Endodermal cell (in vitro differentiated cells): ENCODE results near the gene DLX4. TPM values are rescaled to one million over a fixed set of nuclear protein-coding genes. Genes with fewer than 3 reads are reported as not detected.
A peak's percentile ranks its signal among the peaks of the same experiment; 100 is the strongest.

Experiments used
- DNase-seq: peaks from one replicate; pipeline ENCODE4 v3.0.0-alpha.2; 2017
- H3K27ac ChIP-seq: 2 replicates; pipeline ENCODE4 v1.5.1; 2013; ENCODE audit warnings: mild to moderate bottlenecking, low read depth, low read length, moderate library complexity
- H3K27me3 ChIP-seq: 2 replicates; pipeline ENCODE4 v1.6.1; 2013; ENCODE audit warnings: mild to moderate bottlenecking, low read length, moderate library complexity; ENCODE audit not compliant: insufficient read depth, control insufficient read depth, poor library complexity, severe bottlenecking
- H3K36me3 ChIP-seq: 2 replicates; pipeline ENCODE4 v1.7.0; 2013; ENCODE audit warnings: mild to moderate bottlenecking, low read length, moderate library complexity; ENCODE audit not compliant: control insufficient read depth, insufficient read depth
- H3K4me1 ChIP-seq: one replicate; pipeline ENCODE4 v1.7.0; 2013; ENCODE audit warnings: low read length; ENCODE audit not compliant: control insufficient read depth, insufficient read depth
- H3K4me3 ChIP-seq: 2 replicates; pipeline ENCODE4 v1.5.1; 2013; ENCODE audit warnings: mild to moderate bottlenecking, low read length, moderate library complexity
- H3K9ac ChIP-seq: 2 replicates; pipeline ENCODE4 v1.6.1; 2013; ENCODE audit warnings: mild to moderate bottlenecking, low read length, moderate library complexity; ENCODE audit not compliant: poor library complexity, severe bottlenecking; ENCODE audit errors: extremely low read depth
- H3K9me3 ChIP-seq: 2 replicates; pipeline ENCODE4 v1.6.1; 2013; ENCODE audit warnings: mild to moderate bottlenecking, low read length, moderate library complexity; ENCODE audit not compliant: control insufficient read depth
- H3K27ac Mint-ChIP-seq: 2 replicates; pipeline ENCODE4 v1.8.0; 2020; ENCODE audit warnings: mixed read lengths
- H3K27me3 Mint-ChIP-seq: 2 replicates; pipeline ENCODE4 v1.8.0; 2021; ENCODE audit warnings: mild to moderate bottlenecking, mixed read lengths; ENCODE audit not compliant: insufficient read depth
- H3K36me3 Mint-ChIP-seq: 2 replicates; pipeline ENCODE4 v1.8.0; 2020; ENCODE audit warnings: low read depth, mixed read lengths
- H3K4me1 Mint-ChIP-seq: 2 replicates; pipeline ENCODE4 v1.8.0; 2020; ENCODE audit warnings: mixed read lengths
- H3K4me3 Mint-ChIP-seq: 2 replicates; pipeline ENCODE4 v1.8.0; 2020; ENCODE audit warnings: mild to moderate bottlenecking, moderate library complexity, mixed read lengths
- H3K9me3 Mint-ChIP-seq: 2 replicates; pipeline ENCODE4 v1.8.0; 2020; ENCODE audit warnings: mild to moderate bottlenecking, mixed read lengths
- CTCF ChIP-seq: fragments of 200-600 bp; sonication (generic); conservative IDR thresholded peaks from 2 replicates; pipeline ENCODE4 v1.5.0; 2021; ENCODE audit warnings: antibody characterized with exemption, mild to moderate bottlenecking
- WGBS, 2 experiments: methylation state at CpG; one replicate each; pipeline versions ENCODE4 v1.1.5 to v1.1.7; 2013; ENCODE audit warnings: missing lambda C conversion rate in 2 of 2, mixed read lengths in 1 of 2; ENCODE audit not compliant: insufficient coverage in 1 of 2, insufficient read length in 1 of 2; 5-methylcytosine and 5-hydroxymethylcytosine counted together
- total RNA-seq, 2 donors: library from RNA; stranded (reverse); fragmentation: NEBNext Ultra II Directional in 1 of 2; extraction: Animal tissue kit (Norgen Biotek cat#: 25700) in 1 of 2; gene quantifications; 2 replicates in 1 of 2; 3 replicates in 1 of 2; pipeline ENCODE4 v1.2.1, GENCODE V29; 2021

Gene DLX4
- total RNA-seq, 2 donors from 2014 or later: 1.6 to 2.1 TPM

DNA sequence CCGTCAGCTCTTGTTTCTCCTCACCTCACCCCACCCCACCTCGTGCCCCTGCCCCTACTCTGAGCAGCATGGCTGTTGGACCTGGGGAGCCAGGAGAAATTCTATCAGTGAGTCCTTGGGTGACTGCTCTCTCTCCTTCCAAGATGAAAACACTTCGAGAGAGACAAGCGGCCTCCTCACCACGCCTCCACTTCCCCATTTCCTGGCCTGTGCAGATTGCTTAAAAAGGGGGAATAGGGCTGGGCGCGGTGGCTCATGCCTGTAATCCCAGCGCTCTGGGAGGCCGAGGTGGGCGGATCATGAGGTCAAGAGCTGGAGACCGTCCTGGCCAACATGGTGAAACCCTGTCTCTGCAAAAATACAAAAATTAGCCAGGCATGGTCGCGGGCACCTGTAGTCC is 9.5 kb downstream of the DLX4 start:
- Mint-ChIP-seq H3K27me3 (peaks cover 91% of the 10 kb centered on the region), H3K36me3 (no peaks in the 10 kb centered on the region), H3K4me3 (no peak overlapping the region), H3K4me1 (peaks cover 18% of the 10 kb centered on the region), H3K9me3 (no peaks in the 10 kb centered on the region), H3K27ac (no peak overlapping the region)
- Histone ChIP-seq H3K9ac (no peak overlapping the region), H3K27ac (no peak overlapping the region), H3K36me3 (no peaks in the 10 kb centered on the region), H3K4me1 (no peaks in the 10 kb centered on the region), H3K27me3 (peaks cover 55% of the 10 kb centered on the region), H3K9me3 (no peaks in the 10 kb centered on the region), H3K4me3 (no peak overlapping the region)
- WGBS, 2 experiments: 80 to 85% methylated on average over 8 to 12 of the region's 13 CpGs
- DNase-seq: no peak
- no peak for TF ChIP-seq CTCF

DNA sequence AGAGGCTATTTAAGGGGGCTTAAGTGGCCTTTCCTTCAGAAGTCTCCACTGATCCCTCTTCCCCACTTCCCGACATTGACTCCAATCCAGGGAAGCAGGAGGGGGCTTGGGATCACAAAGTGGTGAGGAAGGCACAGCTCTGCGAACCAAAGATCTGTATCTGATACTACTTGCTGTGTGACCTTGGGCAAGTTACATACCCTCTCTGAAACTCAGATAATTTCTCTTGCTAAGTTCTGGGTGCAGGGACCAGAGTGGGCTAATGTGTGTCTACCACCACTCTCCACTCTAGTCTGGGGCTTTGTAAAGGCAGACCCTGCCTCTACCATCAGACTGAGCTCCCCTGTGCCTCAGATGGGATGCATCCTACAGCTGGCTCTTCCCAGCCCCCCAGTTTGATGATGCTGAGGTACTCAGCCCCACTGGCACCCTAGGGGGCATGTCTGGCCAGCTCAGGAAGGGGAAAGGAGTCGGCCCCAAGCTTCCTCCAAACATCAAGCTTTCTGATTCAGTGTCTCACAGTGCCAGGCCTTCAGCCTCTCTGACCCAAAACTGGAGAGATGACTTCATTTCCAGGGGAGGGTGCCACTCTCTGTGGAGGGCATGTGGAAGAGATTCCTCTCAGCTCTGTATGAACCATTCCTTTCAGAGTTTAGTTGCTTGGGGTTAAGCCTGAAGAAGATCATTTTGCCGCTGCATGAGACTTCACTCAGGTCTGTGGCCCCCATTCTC is 10.9 kb downstream of the DLX4 start:
- no peak overlapping the region for H3K4me3 ChIP-seq
- H3K9me3 ChIP-seq: no peaks in the 10 kb centered on the region
- WGBS, 2 experiments: 85 to 88% methylated on average over 3 to 4 of the region's 4 CpGs
- H3K27me3 ChIP-seq: peaks cover 41% of the 10 kb centered on the region
- no peaks in the 10 kb centered on the region for H3K9me3 Mint-ChIP-seq
- no peak overlapping the region for H3K4me3 Mint-ChIP-seq
- DNase-seq: no peak
- no peaks in the 10 kb centered on the region for H3K4me1 ChIP-seq
- no peak overlapping the region for H3K9ac ChIP-seq
- H3K27ac ChIP-seq: no peak overlapping the region
- H3K4me1 Mint-ChIP-seq: peaks cover 18% of the 10 kb centered on the region
- H3K27me3 Mint-ChIP-seq: peaks cover 88% of the 10 kb centered on the region
- H3K36me3 ChIP-seq: no peaks in the 10 kb centered on the region
- no peaks in the 10 kb centered on the region for H3K36me3 Mint-ChIP-seq
- H3K27ac Mint-ChIP-seq: no peak overlapping the region
- TF ChIP-seq CTCF: no peak

- peak; percentile 98 for DNase-seq
- Histone ChIP-seq H3K27ac (no peak overlapping the region), H3K27me3 (peaks cover 33% of the 10 kb centered on the region), H3K9me3 (no peaks in the 10 kb centered on the region), H3K4me1 (no peaks in the 10 kb centered on the region), H3K4me3 (no peak overlapping the region), H3K9ac (no peak overlapping the region), H3K36me3 (no peaks in the 10 kb centered on the region)
- Mint-ChIP-seq H3K27me3 (peaks cover 85% of the 10 kb centered on the region), H3K27ac (no peak overlapping the region), H3K9me3 (no peaks in the 10 kb centered on the region), H3K4me1 (peaks cover 13% of the 10 kb centered on the region), H3K4me3 (no peak overlapping the region), H3K36me3 (no peaks in the 10 kb centered on the region)
- no peak for TF ChIP-seq CTCF
- 6 to 17% methylated on average over 5 to 7 of the region's 7 CpGs for WGBS, 2 experiments
These were observed 11.8 kb downstream of the DLX4 start for GRCh38 chr17:49980703-49981197.
